ENCODE data around the gene BRINP2.

Gene BRINP2

GRCh38 chr1:177126267-177126666, 44.5 kb upstream of the BRINP2 start:
- Histone ChIP-seq H2AFZ (ENCODE audit: low read depth, low read length) (no peak overlapping the region), H3K79me1 (replicated peaks; ENCODE audit: low read length, poor library complexity, severe bottlenecking) (no peaks in the 10 kb centered on the region), H4K91ac (ENCODE audit: low read length) (no peak overlapping the region), H3K18ac (ENCODE audit: low read depth in 1 of 2, low read length in 2 of 2) (no peak overlapping the region), H2BK12ac (ENCODE audit: low read length in 2 of 2) (no peak overlapping the region), H4K8ac (ENCODE audit: low read length) (no peak overlapping the region), H2BK15ac (ENCODE audit: low read depth, poor library complexity, severe bottlenecking) (no peak overlapping the region), H3K9ac (ENCODE audit: low read length) (no peak overlapping the region), H3K14ac (ENCODE audit: low read length in 2 of 2) (no peak overlapping the region), H3K4ac (ENCODE audit: low read depth in 1 of 2, low read length in 2 of 2) (no peak overlapping the region), H3K27me3 (ENCODE audit: control insufficient read depth in 1 of 2, insufficient read depth in 1 of 2, low read length in 2 of 2) (peaks cover under 1 to 3% of the 10 kb centered on the region in 2 experiments), H3K23ac (ENCODE audit: low read length in 2 of 2) (no peak overlapping the region), H3K36me3 (ENCODE audit: control insufficient read depth in 1 of 2, insufficient read depth in 2 of 2, low read depth in 1 of 2, low read length in 2 of 2) (no peaks in the 10 kb centered on the region), H2AK5ac (ENCODE audit: low read length, severe bottlenecking) (no peak overlapping the region), H3K4me2 (ENCODE audit: low read length, poor library complexity, severe bottlenecking) (no peak overlapping the region), H3K27ac (ENCODE audit: low read length, poor library complexity, severe bottlenecking) (no peak overlapping the region), H2BK120ac (ENCODE audit: low read depth, low read length) (no peak overlapping the region), H2BK5ac (ENCODE audit: low read depth, low read length, poor library complexity, severe bottlenecking) (no peak overlapping the region), H3K4me1 (ENCODE audit: control insufficient read depth, insufficient read depth, low read depth, low read length) (no peaks in the 10 kb centered on the region), H3K9me3 (ENCODE audit: control insufficient read depth, low read length) (no peaks in the 10 kb centered on the region), H3K4me3 (ENCODE audit: insufficient read depth in 1 of 2, low read depth in 1 of 2, low read length in 2 of 2) (no peak overlapping the region)
- WGBS: 57% methylated on average over 3 of the region's 3 CpGs
- DNase-seq: no peak

- no peak overlapping the region for H4K8ac ChIP-seq (ENCODE audit: low read length)
- no peak overlapping the region for H2AFZ ChIP-seq (ENCODE audit: low read depth, low read length)
- no peak overlapping the region for H3K18ac ChIP-seq (ENCODE audit: low read depth in 1 of 2, low read length in 2 of 2)
- H2AK5ac ChIP-seq (ENCODE audit: low read length, severe bottlenecking): no peak overlapping the region
- no peak overlapping the region for H3K23ac ChIP-seq (ENCODE audit: low read length in 2 of 2)
- no peak overlapping the region for H2BK5ac ChIP-seq (ENCODE audit: low read depth, low read length, poor library complexity, severe bottlenecking)
- H2BK12ac ChIP-seq (ENCODE audit: low read length in 2 of 2): no peak overlapping the region
- no peak overlapping the region for H3K27ac ChIP-seq (ENCODE audit: low read length, poor library complexity, severe bottlenecking)
- no peaks in the 10 kb centered on the region for H3K4me1 ChIP-seq (ENCODE audit: control insufficient read depth, insufficient read depth, low read depth, low read length)
- no peaks in the 10 kb centered on the region for H3K79me1 ChIP-seq (replicated peaks; ENCODE audit: low read length, poor library complexity, severe bottlenecking)
- no peak overlapping the region for H3K4me2 ChIP-seq (ENCODE audit: low read length, poor library complexity, severe bottlenecking)
- no peak overlapping the region for H4K91ac ChIP-seq (ENCODE audit: low read length)
- H3K14ac ChIP-seq (ENCODE audit: low read length in 2 of 2): no peak overlapping the region
- H3K9me3 ChIP-seq (ENCODE audit: control insufficient read depth, low read length): no peaks in the 10 kb centered on the region
- no peak overlapping the region for H3K4me3 ChIP-seq (ENCODE audit: insufficient read depth in 1 of 2, low read depth in 1 of 2, low read length in 2 of 2)
- H3K9ac ChIP-seq (ENCODE audit: low read length): no peak overlapping the region
- no peak overlapping the region for H3K4ac ChIP-seq (ENCODE audit: low read depth in 1 of 2, low read length in 2 of 2)
- no peak overlapping the region for H2BK120ac ChIP-seq (ENCODE audit: low read depth, low read length)
- H3K36me3 ChIP-seq (ENCODE audit: control insufficient read depth in 1 of 2, insufficient read depth in 2 of 2, low read depth in 1 of 2, low read length in 2 of 2): no peaks in the 10 kb centered on the region
- H3K27me3 ChIP-seq (ENCODE audit: control insufficient read depth in 1 of 2, insufficient read depth in 1 of 2, low read length in 2 of 2): peaks cover 3 to 5% of the 10 kb centered on the region in 2 experiments
- H2BK15ac ChIP-seq (ENCODE audit: low read depth, poor library complexity, severe bottlenecking): no peak overlapping the region
- WGBS: 70% methylated on average over 1 of the region's 4 CpGs
- DNase-seq: no peak
Observed at GRCh38 chr1:177128665-177129281, 42.0 kb upstream of the BRINP2 start.

GRCh38 chr1:177130451-177130945, 40.3 kb upstream of the BRINP2 start:
- H3K4me2 ChIP-seq (ENCODE audit: low read length, poor library complexity, severe bottlenecking): no peak overlapping the region
- H3K4ac ChIP-seq (ENCODE audit: low read depth in 1 of 2, low read length in 2 of 2): no peak overlapping the region
- no peak overlapping the region for H2BK15ac ChIP-seq (ENCODE audit: low read depth, poor library complexity, severe bottlenecking)
- H4K91ac ChIP-seq (ENCODE audit: low read length): no peak overlapping the region
- no peak overlapping the region for H3K27ac ChIP-seq (ENCODE audit: low read length, poor library complexity, severe bottlenecking)
- H2BK120ac ChIP-seq (ENCODE audit: low read depth, low read length): no peak overlapping the region
- no peak overlapping the region for H4K8ac ChIP-seq (ENCODE audit: low read length)
- no peak overlapping the region for H3K14ac ChIP-seq (ENCODE audit: low read length in 2 of 2)
- WGBS: 75% methylated on average over 5 of the region's 5 CpGs
- DNase-seq: no peak
- no peaks in the 10 kb centered on the region for H3K4me1 ChIP-seq (ENCODE audit: control insufficient read depth, insufficient read depth, low read depth, low read length)
- H3K36me3 ChIP-seq (ENCODE audit: control insufficient read depth in 1 of 2, insufficient read depth in 2 of 2, low read depth in 1 of 2, low read length in 2 of 2): no peaks in the 10 kb centered on the region
- no peak overlapping the region for H3K4me3 ChIP-seq (ENCODE audit: insufficient read depth in 1 of 2, low read depth in 1 of 2, low read length in 2 of 2)
- peaks cover 3 to 15% of the 10 kb centered on the region in 2 experiments for H3K27me3 ChIP-seq (ENCODE audit: control insufficient read depth in 1 of 2, insufficient read depth in 1 of 2, low read length in 2 of 2)
- no peak overlapping the region for H2BK12ac ChIP-seq (ENCODE audit: low read length in 2 of 2)
- no peaks in the 10 kb centered on the region for H3K9me3 ChIP-seq (ENCODE audit: control insufficient read depth, low read length)
- no peak overlapping the region for H3K23ac ChIP-seq (ENCODE audit: low read length in 2 of 2)
- H2BK5ac ChIP-seq (ENCODE audit: low read depth, low read length, poor library complexity, severe bottlenecking): no peak overlapping the region
- no peak overlapping the region for H2AFZ ChIP-seq (ENCODE audit: low read depth, low read length)
- no peak overlapping the region for H3K9ac ChIP-seq (ENCODE audit: low read length)
- H3K79me1 ChIP-seq (replicated peaks; ENCODE audit: low read length, poor library complexity, severe bottlenecking): no peaks in the 10 kb centered on the region
- no peak overlapping the region for H3K18ac ChIP-seq (ENCODE audit: low read depth in 1 of 2, low read length in 2 of 2)
- no peak overlapping the region for H2AK5ac ChIP-seq (ENCODE audit: low read length, severe bottlenecking)

- no peak overlapping the region for H3K18ac ChIP-seq (ENCODE audit: low read depth in 1 of 2, low read length in 2 of 2)
- no peaks in the 10 kb centered on the region for H3K79me1 ChIP-seq (replicated peaks; ENCODE audit: low read length, poor library complexity, severe bottlenecking)
- H4K8ac ChIP-seq (ENCODE audit: low read length): no peak overlapping the region
- H2BK15ac ChIP-seq (ENCODE audit: low read depth, poor library complexity, severe bottlenecking): no peak overlapping the region
- H3K4ac ChIP-seq (ENCODE audit: low read depth in 1 of 2, low read length in 2 of 2): no peak overlapping the region
- no peak overlapping the region for H2AK5ac ChIP-seq (ENCODE audit: low read length, severe bottlenecking)
- no peak overlapping the region for H3K4me2 ChIP-seq (ENCODE audit: low read length, poor library complexity, severe bottlenecking)
- H3K4me1 ChIP-seq (ENCODE audit: control insufficient read depth, insufficient read depth, low read depth, low read length): no peaks in the 10 kb centered on the region
- DNase-seq: no peak
- H2BK5ac ChIP-seq (ENCODE audit: low read depth, low read length, poor library complexity, severe bottlenecking): no peak overlapping the region
- no peak overlapping the region for H2BK120ac ChIP-seq (ENCODE audit: low read depth, low read length)
- no peak overlapping the region for H2AFZ ChIP-seq (ENCODE audit: low read depth, low read length)
- no peak overlapping the region for H3K27ac ChIP-seq (ENCODE audit: low read length, poor library complexity, severe bottlenecking)
- H2BK12ac ChIP-seq (ENCODE audit: low read length in 2 of 2): no peak overlapping the region
- no peak overlapping the region for H3K23ac ChIP-seq (ENCODE audit: low read length in 2 of 2)
- no peaks in the 10 kb centered on the region for H3K36me3 ChIP-seq (ENCODE audit: control insufficient read depth in 1 of 2, insufficient read depth in 2 of 2, low read depth in 1 of 2, low read length in 2 of 2)
- WGBS: 68% methylated on average over 2 of the region's 4 CpGs
- no peak overlapping the region for H4K91ac ChIP-seq (ENCODE audit: low read length)
- H3K27me3 ChIP-seq (ENCODE audit: control insufficient read depth in 1 of 2, insufficient read depth in 1 of 2, low read length in 2 of 2): peaks cover 3 to 15% of the 10 kb centered on the region in 2 experiments
- H3K4me3 ChIP-seq (ENCODE audit: insufficient read depth in 1 of 2, low read depth in 1 of 2, low read length in 2 of 2): no peak overlapping the region
- no peaks in the 10 kb centered on the region for H3K9me3 ChIP-seq (ENCODE audit: control insufficient read depth, low read length)
- no peak overlapping the region for H3K14ac ChIP-seq (ENCODE audit: low read length in 2 of 2)
- no peak overlapping the region for H3K9ac ChIP-seq (ENCODE audit: low read length)
Observed at GRCh38 chr1:177131723-177132122, 39.0 kb upstream of the BRINP2 start.

All from mesenchymal stem cell (in vitro differentiated cells and primary cell).